HG03457 (cell line): ENCODE results near the gene PLAAT4.
"Not testable (repeated sequence)": the region's sequence is repeated elsewhere in the genome, so short reads cannot be mapped to it uniquely, and the experiment has no call there.

Experiments
- ATAC-seq: cut with Tn5 transposase; IDR thresholded peaks from one replicate; pipeline ENCODE4 v1.9.1; 2021; ENCODE audit warnings: moderate number of reproducible peaks; ENCODE audit not compliant: unreplicated experiment

PLAAT4 gene

GRCh38 chr11:63567044-63567840 is 30.6 kb downstream of the PLAAT4 start:
- peak; percentile 64 for ATAC-seq

- no peak for ATAC-seq
Measured at GRCh38 chr11:63569570-63569969, 33.0 kb downstream of the PLAAT4 start.

- peak; percentile 41 for ATAC-seq
Measured at GRCh38 chr11:63572026-63572688, 35.5 kb downstream of the PLAAT4 start.

- no peak for ATAC-seq
Measured at GRCh38 chr11:63573881-63574855, 37.6 kb downstream of the PLAAT4 start.

- ATAC-seq: no peak
Measured at GRCh38 chr11:63574856-63575602, 38.4 kb downstream of the PLAAT4 start.

GRCh38 chr11:63578882-63579281 is 42.3 kb downstream of the PLAAT4 start:
- ATAC-seq: not testable (repeated sequence)

- not testable (repeated sequence) for ATAC-seq
Measured at GRCh38 chr11:63581224-63581623, 44.6 kb downstream of the PLAAT4 start.

- no peak for ATAC-seq
Measured at GRCh38 chr11:63583357-63583677, 46.7 kb downstream of the PLAAT4 start.

GRCh38 chr11:63586451-63587166 is 50.0 kb downstream of the PLAAT4 start:
- no peak for ATAC-seq

GRCh38 chr11:63589000-63589399 is 52.4 kb downstream of the PLAAT4 start:
- ATAC-seq: no peak

GRCh38 chr11:63590024-63590788 is 53.6 kb downstream of the PLAAT4 start:
- no peak for ATAC-seq

GRCh38 chr11:63592975-63593395 is 56.4 kb downstream of the PLAAT4 start:
- no peak for ATAC-seq

- ATAC-seq: no peak
Measured at GRCh38 chr11:63595296-63595695, 58.7 kb downstream of the PLAAT4 start.
